B cell (primary cell): ENCODE results near the gene KLHDC8B.

Experiments used
- CTCF ChIP-seq: fragments of 200-600 bp; IDR thresholded peaks from one replicate; pipeline ENCODE4 v1.8.0; 2022; ENCODE audit warnings: antibody characterized with exemption, mild to moderate bottlenecking
- EZH2 ChIP-seq: IDR thresholded peaks from 2 replicates; pipeline ENCODE4 v1.6.1; 2012; ENCODE audit warnings: borderline replicate concordance, low read depth, mild to moderate bottlenecking, moderate library complexity, low read length; ENCODE audit not compliant: insufficient read depth, poor library complexity, severe bottlenecking

GRCh38 chr3:49199900-49200281 lies 28.5 kb downstream of the KLHDC8B start:
- TF ChIP-seq CTCF: no peak
- TF ChIP-seq EZH2: no peak
